ENCODE data around the gene KCNMB2. TPM values are rescaled to one million over a fixed set of nuclear protein-coding genes. Genes with fewer than 3 reads are reported as not detected.

KCNMB2 gene
- polyA plus RNA-seq, 2 donors, result 0.05 to 0.08 TPM

- Histone ChIP-seq H3K36me3 (ENCODE audit: control insufficient read depth in 2 of 2, insufficient read depth in 2 of 2, low read length in 1 of 2) (no peaks in the 10 kb centered on the region), H3K27ac (ENCODE audit: low read depth in 2 of 2, low read length in 1 of 2) (no peak overlapping the region), H3K27me3 (ENCODE audit: control insufficient read depth in 1 of 2, insufficient read depth in 2 of 2, low read length in 2 of 2) (no peaks in the 10 kb centered on the region), H3K4me1 (ENCODE audit: control insufficient read depth in 2 of 2, insufficient read depth in 2 of 2, low read length in 1 of 2) (no peaks in the 10 kb centered on the region), H3K4me3 (ENCODE audit: low read depth in 1 of 2, low read length in 2 of 2) (no peak overlapping the region), H3K9me3 (ENCODE audit: control insufficient read depth in 2 of 2, insufficient read depth in 1 of 2, low read depth in 1 of 2, low read length in 1 of 2) (no peaks in the 10 kb centered on the region)
- 84 to 85% methylated on average over 4 of the region's 4 CpGs for WGBS, 2 donors
Measured at GRCh38 chr3:178658694-178659325, 122.6 kb downstream of the KCNMB2 start.

GRCh38 chr3:178663201-178663934, 127.1 kb downstream of the KCNMB2 start:
- H3K27me3 ChIP-seq (ENCODE audit: control insufficient read depth in 1 of 2, insufficient read depth in 2 of 2, low read length in 2 of 2), result no peaks in the 10 kb centered on the region
- WGBS, 2 donors, result 59 to 62% methylated on average over 1 of the region's 1 CpG
- H3K4me3 ChIP-seq (ENCODE audit: low read depth in 1 of 2, low read length in 2 of 2), result no peak overlapping the region
- no peak overlapping the region for H3K27ac ChIP-seq (ENCODE audit: low read depth in 2 of 2, low read length in 1 of 2)
- no peaks in the 10 kb centered on the region for H3K36me3 ChIP-seq (ENCODE audit: control insufficient read depth in 2 of 2, insufficient read depth in 2 of 2, low read length in 1 of 2)
- no peaks in the 10 kb centered on the region for H3K9me3 ChIP-seq (ENCODE audit: control insufficient read depth in 2 of 2, insufficient read depth in 1 of 2, low read depth in 1 of 2, low read length in 1 of 2)
- H3K4me1 ChIP-seq (ENCODE audit: control insufficient read depth in 2 of 2, insufficient read depth in 2 of 2, low read length in 1 of 2), result no peaks in the 10 kb centered on the region

GRCh38 chr3:178665747-178666146, 129.5 kb downstream of the KCNMB2 start:
- no peaks in the 10 kb centered on the region for H3K9me3 ChIP-seq (ENCODE audit: control insufficient read depth in 2 of 2, insufficient read depth in 1 of 2, low read depth in 1 of 2, low read length in 1 of 2)
- H3K4me3 ChIP-seq (ENCODE audit: low read depth in 1 of 2, low read length in 2 of 2), result no peak overlapping the region
- H3K27ac ChIP-seq (ENCODE audit: low read depth in 2 of 2, low read length in 1 of 2), result no peak overlapping the region
- H3K4me1 ChIP-seq (ENCODE audit: control insufficient read depth in 2 of 2, insufficient read depth in 2 of 2, low read length in 1 of 2), result no peaks in the 10 kb centered on the region
- H3K27me3 ChIP-seq (ENCODE audit: control insufficient read depth in 1 of 2, insufficient read depth in 2 of 2, low read length in 2 of 2), result no peaks in the 10 kb centered on the region
- H3K36me3 ChIP-seq (ENCODE audit: control insufficient read depth in 2 of 2, insufficient read depth in 2 of 2, low read length in 1 of 2), result no peaks in the 10 kb centered on the region
- WGBS, 2 donors, result 73 to 75% methylated on average over 4 of the region's 4 CpGs

GRCh38 chr3:178669022-178669601, 132.9 kb downstream of the KCNMB2 start:
- 43 to 56% methylated on average over 2 of the region's 2 CpGs for WGBS, 2 donors
- no peaks in the 10 kb centered on the region for H3K36me3 ChIP-seq (ENCODE audit: control insufficient read depth in 2 of 2, insufficient read depth in 2 of 2, low read length in 1 of 2)
- no peaks in the 10 kb centered on the region for H3K27me3 ChIP-seq (ENCODE audit: control insufficient read depth in 1 of 2, insufficient read depth in 2 of 2, low read length in 2 of 2)
- no peak overlapping the region for H3K4me3 ChIP-seq (ENCODE audit: low read depth in 1 of 2, low read length in 2 of 2)
- no peaks in the 10 kb centered on the region for H3K9me3 ChIP-seq (ENCODE audit: control insufficient read depth in 2 of 2, insufficient read depth in 1 of 2, low read depth in 1 of 2, low read length in 1 of 2)
- no peaks in the 10 kb centered on the region for H3K4me1 ChIP-seq (ENCODE audit: control insufficient read depth in 2 of 2, insufficient read depth in 2 of 2, low read length in 1 of 2)
- H3K27ac ChIP-seq (ENCODE audit: low read depth in 2 of 2, low read length in 1 of 2), result no peak overlapping the region

- Histone ChIP-seq H3K4me3 (ENCODE audit: low read depth in 1 of 2, low read length in 2 of 2) (no peak overlapping the region), H3K27ac (ENCODE audit: low read depth in 2 of 2, low read length in 1 of 2) (no peak overlapping the region)
- 84 to 94% methylated on average over 2 of the region's 2 CpGs for WGBS, 2 donors
Measured at GRCh38 chr3:178669758-178670157, 133.5 kb downstream of the KCNMB2 start.

GRCh38 chr3:178671377-178671776, 135.1 kb downstream of the KCNMB2 start:
- 40 to 50% methylated on average over 3 of the region's 3 CpGs for whole genome bisulfite sequencing, 2 donors
- Histone ChIP-seq H3K9me3 (ENCODE audit: control insufficient read depth in 2 of 2, insufficient read depth in 1 of 2, low read depth in 1 of 2, low read length in 1 of 2) (no peaks in the 10 kb centered on the region), H3K27ac (ENCODE audit: low read depth in 2 of 2, low read length in 1 of 2) (no peak overlapping the region), H3K4me1 (ENCODE audit: control insufficient read depth in 2 of 2, insufficient read depth in 2 of 2, low read length in 1 of 2) (no peaks in the 10 kb centered on the region), H3K4me3 (ENCODE audit: low read depth in 1 of 2, low read length in 2 of 2) (no peak overlapping the region), H3K27me3 (ENCODE audit: control insufficient read depth in 1 of 2, insufficient read depth in 2 of 2, low read length in 2 of 2) (no peaks in the 10 kb centered on the region), H3K36me3 (ENCODE audit: control insufficient read depth in 2 of 2, insufficient read depth in 2 of 2, low read length in 1 of 2) (no peaks in the 10 kb centered on the region)

More at GRCh38 chr3:178669758-178670157, 133.5 kb downstream of the KCNMB2 start:
- no peaks in the 10 kb centered on the region for H3K9me3 ChIP-seq (ENCODE audit: control insufficient read depth in 2 of 2, insufficient read depth in 1 of 2, low read depth in 1 of 2, low read length in 1 of 2)
- H3K4me1 ChIP-seq (ENCODE audit: control insufficient read depth in 2 of 2, insufficient read depth in 2 of 2, low read length in 1 of 2), result no peaks in the 10 kb centered on the region
- H3K36me3 ChIP-seq (ENCODE audit: control insufficient read depth in 2 of 2, insufficient read depth in 2 of 2, low read length in 1 of 2), result no peaks in the 10 kb centered on the region
- H3K27me3 ChIP-seq (ENCODE audit: control insufficient read depth in 1 of 2, insufficient read depth in 2 of 2, low read length in 2 of 2), result no peaks in the 10 kb centered on the region

GRCh38 chr3:178671791-178672190, 135.6 kb downstream of the KCNMB2 start:
- Histone ChIP-seq H3K27me3 (ENCODE audit: control insufficient read depth in 1 of 2, insufficient read depth in 2 of 2, low read length in 2 of 2) (no peaks in the 10 kb centered on the region), H3K4me1 (ENCODE audit: control insufficient read depth in 2 of 2, insufficient read depth in 2 of 2, low read length in 1 of 2) (no peaks in the 10 kb centered on the region), H3K9me3 (ENCODE audit: control insufficient read depth in 2 of 2, insufficient read depth in 1 of 2, low read depth in 1 of 2, low read length in 1 of 2) (no peaks in the 10 kb centered on the region), H3K36me3 (ENCODE audit: control insufficient read depth in 2 of 2, insufficient read depth in 2 of 2, low read length in 1 of 2) (no peaks in the 10 kb centered on the region), H3K4me3 (ENCODE audit: low read depth in 1 of 2, low read length in 2 of 2) (no peak overlapping the region), H3K27ac (ENCODE audit: low read depth in 2 of 2, low read length in 1 of 2) (no peak overlapping the region)
- WGBS, 2 donors, result 9 to 13% methylated on average over 1 of the region's 1 CpG

- Histone ChIP-seq H3K4me1 (ENCODE audit: control insufficient read depth in 2 of 2, insufficient read depth in 2 of 2, low read length in 1 of 2) (no peaks in the 10 kb centered on the region), H3K4me3 (ENCODE audit: low read depth in 1 of 2, low read length in 2 of 2) (no peak overlapping the region), H3K36me3 (ENCODE audit: control insufficient read depth in 2 of 2, insufficient read depth in 2 of 2, low read length in 1 of 2) (no peaks in the 10 kb centered on the region), H3K27me3 (ENCODE audit: control insufficient read depth in 1 of 2, insufficient read depth in 2 of 2, low read length in 2 of 2) (no peaks in the 10 kb centered on the region), H3K27ac (ENCODE audit: low read depth in 2 of 2, low read length in 1 of 2) (no peak overlapping the region), H3K9me3 (ENCODE audit: control insufficient read depth in 2 of 2, insufficient read depth in 1 of 2, low read depth in 1 of 2, low read length in 1 of 2) (no peaks in the 10 kb centered on the region)
- WGBS, 2 donors, result 75 to 80% methylated on average over 3 of the region's 3 CpGs
Measured at GRCh38 chr3:178672275-178672674, 136.0 kb downstream of the KCNMB2 start.

GRCh38 chr3:178673529-178673928, 137.3 kb downstream of the KCNMB2 start:
- H3K4me3 ChIP-seq (ENCODE audit: low read depth in 1 of 2, low read length in 2 of 2), result no peak overlapping the region
- no peak overlapping the region for H3K27ac ChIP-seq (ENCODE audit: low read depth in 2 of 2, low read length in 1 of 2)
- 88 to 94% methylated on average over 1 of the region's 1 CpG for WGBS, 2 donors
- no peaks in the 10 kb centered on the region for H3K9me3 ChIP-seq (ENCODE audit: control insufficient read depth in 2 of 2, insufficient read depth in 1 of 2, low read depth in 1 of 2, low read length in 1 of 2)
- no peaks in the 10 kb centered on the region for H3K27me3 ChIP-seq (ENCODE audit: control insufficient read depth in 1 of 2, insufficient read depth in 2 of 2, low read length in 2 of 2)
- H3K4me1 ChIP-seq (ENCODE audit: control insufficient read depth in 2 of 2, insufficient read depth in 2 of 2, low read length in 1 of 2), result no peaks in the 10 kb centered on the region
- no peaks in the 10 kb centered on the region for H3K36me3 ChIP-seq (ENCODE audit: control insufficient read depth in 2 of 2, insufficient read depth in 2 of 2, low read length in 1 of 2)
